Measurements from ENCODE around the gene APEX1. TPM values are rescaled to one million over a fixed set of nuclear protein-coding genes. Genes with fewer than 3 reads are reported as not detected.
A peak's percentile ranks its signal among the peaks of the same experiment; 100 is the strongest.
"Not testable (repeated sequence)": the region's sequence is repeated elsewhere in the genome, so short reads cannot be mapped to it uniquely, and the experiment has no call there.

The APEX1 gene
- total RNA-seq, 1 experiment from 2014 or later, result 49.5 TPM

DNA sequence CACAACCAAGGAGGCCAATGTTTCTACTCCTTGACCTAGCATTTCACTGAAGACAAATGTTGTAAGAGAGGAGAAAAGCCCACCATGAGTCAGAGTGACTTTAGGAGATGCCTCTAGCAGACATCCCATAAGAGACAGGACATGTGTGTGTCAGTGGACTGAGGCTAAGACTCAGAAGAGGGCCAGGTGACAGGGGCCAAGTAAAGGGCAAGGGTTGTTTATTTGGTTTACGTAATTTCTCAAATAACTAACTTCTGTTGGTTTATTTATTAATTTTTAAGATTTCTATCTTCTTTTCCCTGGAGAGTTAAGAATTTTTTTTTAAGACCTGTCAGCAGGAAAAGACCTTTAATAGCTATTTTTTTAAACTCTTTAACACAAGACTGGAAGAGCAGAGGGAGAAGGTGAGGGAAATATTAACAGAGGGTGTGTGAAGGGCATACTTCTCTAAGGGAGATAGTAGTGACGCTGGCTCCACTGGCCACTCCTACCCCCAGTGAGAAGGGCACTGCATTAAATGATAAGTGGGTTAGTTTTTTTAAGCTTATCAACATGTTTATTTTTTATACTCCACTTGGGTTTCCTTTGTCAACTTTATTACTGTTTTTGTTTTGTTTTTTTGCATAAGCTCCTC lies 17.6 kb downstream of the APEX1 start:
- no peak for DNase-seq (ENCODE audit: low read depth)

DNA sequence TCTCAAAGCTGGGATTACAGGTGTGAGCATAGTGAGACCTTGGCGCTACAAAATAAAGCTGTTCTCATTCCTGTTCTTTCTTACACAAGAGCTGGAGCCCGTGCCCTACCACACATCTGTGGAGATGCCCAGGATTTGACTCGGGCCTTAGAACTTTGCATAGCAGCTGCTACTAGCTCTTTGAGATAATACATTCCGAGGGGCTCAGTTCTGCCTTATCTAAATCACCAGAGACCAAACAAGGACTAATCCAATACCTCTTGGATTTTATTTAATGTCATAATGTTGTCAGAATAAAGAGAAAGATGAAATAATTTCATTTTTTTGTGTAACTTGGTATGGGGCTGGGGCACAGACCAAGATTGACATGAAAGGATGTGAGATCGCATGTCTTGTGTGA lies 21.8 kb downstream of the APEX1 start:
- DNase-seq (ENCODE audit: low read depth), result no peak

DNA sequence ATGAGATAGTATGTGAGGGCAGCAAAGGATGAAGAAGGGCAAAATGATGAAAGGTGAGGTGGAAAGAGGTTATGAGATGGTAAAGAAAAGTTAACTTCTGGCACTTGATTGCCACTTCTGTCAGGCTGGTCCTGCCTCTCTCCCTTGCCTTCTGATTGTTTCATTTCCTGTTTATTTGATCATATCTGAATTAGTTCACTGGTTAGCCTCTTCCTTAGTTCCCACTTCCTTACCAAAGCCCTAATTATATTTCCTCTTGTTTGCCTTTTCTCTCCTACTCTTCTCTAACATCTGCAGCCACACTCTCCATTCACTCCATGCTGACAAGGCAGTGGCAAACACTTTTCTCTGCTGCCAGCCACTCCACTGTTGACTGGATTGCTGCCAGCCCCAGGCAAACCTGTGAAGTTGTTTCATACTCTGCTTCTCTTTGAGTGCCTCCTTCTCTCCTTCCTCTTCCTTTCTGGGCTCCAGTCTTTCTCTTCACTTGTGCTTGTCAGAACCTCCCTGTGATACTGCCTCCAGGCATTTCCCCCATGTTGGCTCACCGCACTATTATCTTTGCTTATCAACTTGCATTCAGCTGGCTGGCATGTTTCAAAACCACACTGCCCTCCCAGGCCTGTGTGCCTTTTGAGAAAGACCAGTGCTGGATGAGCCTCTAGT lies 22.3 kb downstream of the APEX1 start:
- peak; percentile 91 for DNase-seq (ENCODE audit: low read depth)

DNA sequence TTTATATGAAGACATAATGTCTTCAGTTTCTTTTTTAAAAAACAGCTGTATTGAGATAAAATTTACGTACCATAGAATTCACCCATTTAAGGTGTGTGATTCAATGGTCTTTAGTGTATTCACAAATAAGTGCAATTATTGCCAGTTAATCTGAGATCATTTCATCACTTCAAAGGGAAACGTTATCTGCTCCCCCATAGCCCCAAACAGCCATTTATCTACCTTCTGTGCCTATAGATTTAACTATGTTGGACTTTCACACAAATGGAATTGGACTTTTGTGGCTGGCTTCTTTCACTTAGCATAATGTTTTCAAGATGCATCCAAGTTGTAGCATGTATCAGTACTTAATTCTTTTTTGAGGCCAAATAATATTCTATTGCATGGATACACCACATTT lies 23.9 kb downstream of the APEX1 start:
- DNase-seq (ENCODE audit: low read depth), result no peak

DNA sequence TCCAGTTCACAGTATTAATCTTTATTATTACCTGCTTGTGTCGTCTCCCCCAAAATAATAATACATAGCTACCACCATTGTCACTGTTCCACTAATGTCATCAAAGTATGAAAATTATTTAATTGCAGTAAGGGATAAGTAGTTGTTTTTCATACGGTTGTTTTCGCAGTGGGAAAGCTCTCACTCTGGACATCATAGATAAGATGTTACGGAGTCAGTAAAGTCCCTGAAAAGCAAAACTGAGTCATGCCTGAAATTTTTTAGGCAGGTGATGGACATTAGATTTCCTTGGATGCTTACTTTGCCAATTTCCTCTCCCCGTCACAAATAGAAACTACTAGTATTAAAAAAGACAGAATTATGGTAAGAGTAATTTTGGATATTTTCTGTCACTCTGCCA lies 27.4 kb downstream of the APEX1 start:
- no peak for DNase-seq (ENCODE audit: low read depth)

DNA sequence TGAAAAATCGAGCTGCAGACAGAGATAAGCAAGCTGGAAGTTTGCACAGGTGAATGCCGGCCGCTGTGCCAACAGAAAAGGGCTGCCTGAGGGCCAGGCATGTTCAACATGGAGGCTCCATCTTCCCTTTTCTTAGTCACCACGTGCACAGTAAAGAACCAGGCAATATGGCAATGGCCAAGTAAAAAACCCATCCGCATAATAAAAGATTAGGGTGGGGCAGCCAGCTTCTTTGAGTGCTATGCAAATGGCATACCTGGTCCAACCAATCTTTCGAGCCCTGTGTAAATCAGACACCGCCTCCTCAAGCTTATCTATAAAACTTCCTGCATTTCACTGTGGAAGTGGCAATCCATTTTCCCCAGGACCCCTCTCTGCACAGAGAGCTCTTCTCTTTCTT lies 30.9 kb downstream of the APEX1 start:
- DNase-seq (ENCODE audit: low read depth), result no peak

DNA sequence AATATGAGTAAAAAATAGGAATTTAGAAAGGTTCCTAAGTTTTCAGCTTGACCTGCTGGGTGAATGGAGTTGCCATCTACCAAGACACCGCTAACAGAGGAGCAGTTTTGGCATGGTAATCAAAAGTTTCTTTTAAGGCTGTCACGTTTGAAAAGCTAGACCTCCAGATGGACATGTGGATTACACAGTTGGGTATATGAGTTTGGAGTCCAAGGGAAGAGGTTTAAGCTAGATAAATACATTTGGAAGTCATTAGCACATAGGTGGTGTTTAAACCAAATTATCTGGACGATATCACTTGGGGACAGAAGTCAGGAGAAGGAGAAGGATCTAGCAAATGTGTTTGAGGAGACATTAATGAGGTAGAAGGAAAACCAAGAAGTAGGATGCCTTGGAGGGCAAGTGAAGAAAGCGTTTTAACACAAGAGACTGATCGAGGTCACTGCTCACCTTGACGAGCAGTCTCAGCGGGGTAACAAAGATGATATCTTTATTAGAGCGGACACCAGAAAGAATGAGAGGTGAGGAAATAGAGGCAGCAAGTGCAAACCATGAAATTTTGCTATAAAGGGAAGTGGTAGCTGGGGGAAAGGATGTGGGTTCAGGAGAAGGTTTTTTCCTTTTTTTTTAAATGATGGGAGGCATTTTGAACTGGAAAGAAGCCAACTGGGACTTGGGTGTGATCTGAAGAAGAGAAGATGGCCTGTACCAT lies 31.8 kb downstream of the APEX1 start:
- no peak for DNase-seq (ENCODE audit: low read depth)

DNA sequence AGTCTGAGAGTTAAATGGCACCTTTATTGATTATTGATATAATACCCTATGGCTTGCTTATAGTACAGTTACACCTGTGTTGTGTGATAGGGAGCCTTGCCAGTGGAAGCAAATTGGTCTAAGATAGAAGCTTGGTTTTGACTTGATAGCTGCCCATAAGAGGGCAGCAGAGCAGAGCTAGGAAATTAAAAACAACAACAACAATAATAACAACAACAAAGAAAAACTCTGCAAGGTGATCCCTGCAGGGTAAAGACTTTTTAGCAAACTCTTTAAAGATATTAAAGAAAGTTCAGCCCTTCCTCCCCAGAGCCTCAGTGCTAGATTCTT lies 32.3 kb downstream of the APEX1 start:
- no peak for DNase-seq (ENCODE audit: low read depth)

DNA sequence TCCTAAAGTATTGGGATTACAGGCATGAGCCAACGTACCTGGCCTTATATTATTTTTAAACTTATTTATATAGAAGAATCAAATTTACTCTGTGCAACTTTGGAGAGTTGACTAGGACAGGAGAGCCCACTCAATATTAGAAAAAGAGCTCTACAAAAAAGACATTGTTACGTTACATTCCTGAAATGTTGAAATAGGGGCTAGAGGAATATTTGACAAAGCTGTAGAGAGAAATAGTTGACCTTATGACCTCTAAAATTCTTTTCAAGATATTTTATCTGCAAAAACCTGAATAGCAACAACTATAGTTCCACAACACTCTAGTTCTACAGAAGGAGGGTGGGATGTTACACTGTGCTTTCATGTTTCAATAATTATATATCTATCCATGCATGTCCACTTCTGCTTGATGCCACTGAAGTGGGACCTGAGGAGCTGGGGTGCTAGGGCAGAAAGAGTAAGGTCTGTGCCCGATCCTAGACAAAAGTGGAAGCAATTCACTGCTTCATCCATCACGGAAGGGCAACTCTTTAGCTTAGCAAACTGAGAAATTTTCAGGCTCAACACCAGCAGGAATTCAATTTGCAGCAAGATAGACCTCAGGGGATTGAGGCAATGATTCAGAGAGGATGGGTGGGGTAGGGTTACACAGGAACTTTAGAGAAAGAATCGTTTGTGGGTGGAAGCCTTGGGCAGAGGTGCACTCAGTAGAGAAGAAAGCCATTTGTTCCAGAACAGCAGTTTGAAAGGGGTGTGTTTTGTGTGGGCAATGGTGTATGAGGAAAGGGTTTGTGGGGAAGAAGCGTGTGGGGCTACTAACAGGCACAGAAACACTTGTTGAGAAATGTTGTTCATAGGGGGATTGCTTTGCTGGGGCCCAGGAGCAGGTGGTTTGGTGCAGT lies 34.3 kb downstream of the APEX1 start:
- DNase-seq (ENCODE audit: low read depth), result peak; percentile 16

DNA sequence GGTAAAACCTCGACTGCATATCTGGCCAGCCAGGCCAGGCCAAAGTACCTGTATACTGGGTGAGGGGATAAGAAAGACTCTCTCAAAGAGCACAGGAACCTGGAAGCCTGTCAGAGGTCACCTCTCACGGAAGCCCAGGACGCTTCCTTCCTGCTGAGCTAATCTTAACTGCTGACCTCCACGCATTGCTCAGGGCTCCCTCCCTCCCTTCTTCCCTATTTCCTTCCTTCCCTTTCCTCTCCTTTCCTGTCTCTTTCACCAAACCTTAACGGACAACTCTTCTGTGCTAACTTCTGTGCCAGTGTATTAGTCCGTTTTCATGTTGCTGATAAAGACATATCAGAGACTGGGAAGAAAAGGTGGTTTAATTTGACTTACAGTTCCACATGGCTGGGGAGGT lies 35.5 kb downstream of the APEX1 start:
- DNase-seq (ENCODE audit: low read depth), result no peak

DNA sequence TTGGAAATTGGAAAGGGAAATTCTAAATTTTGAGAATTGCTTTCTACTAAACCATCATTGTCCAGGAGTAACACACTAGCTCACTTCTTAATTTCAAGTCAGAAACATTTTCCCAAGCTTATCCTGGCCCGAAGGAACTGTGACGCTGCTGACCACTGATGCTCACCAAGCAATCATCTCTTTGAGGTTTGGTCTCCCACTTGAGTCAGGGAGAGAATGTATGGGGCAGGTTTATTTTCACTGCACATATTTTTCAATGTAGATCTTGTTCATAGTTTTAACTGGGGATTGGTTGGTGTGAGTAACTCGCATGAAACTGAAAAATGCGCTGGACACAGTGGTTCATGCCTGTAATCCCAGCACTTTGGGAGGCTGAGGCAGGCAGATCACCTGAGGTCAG lies 37.5 kb downstream of the APEX1 start:
- DNase-seq (ENCODE audit: low read depth), result no peak

DNA sequence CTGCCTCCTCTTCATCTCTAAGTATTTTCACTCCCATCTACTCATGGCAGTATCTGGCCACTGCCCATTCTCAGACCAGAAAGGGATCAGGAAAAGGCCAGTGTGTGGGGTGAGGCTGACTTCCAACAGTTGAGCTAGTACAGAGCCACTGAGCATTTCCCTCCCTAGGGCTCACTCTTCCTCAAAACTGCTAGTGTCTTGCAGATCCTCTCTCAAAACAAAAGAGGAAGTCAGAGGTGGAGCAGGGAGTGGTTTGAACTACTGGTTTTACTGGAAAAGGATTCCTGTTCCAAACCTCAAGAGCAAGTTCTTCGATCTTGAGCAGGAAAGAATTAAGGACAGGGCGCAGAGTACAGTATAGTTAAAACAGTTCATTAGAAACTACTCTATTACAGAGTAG lies 38.6 kb downstream of the APEX1 start:
- no peak for DNase-seq (ENCODE audit: low read depth)

DNA sequence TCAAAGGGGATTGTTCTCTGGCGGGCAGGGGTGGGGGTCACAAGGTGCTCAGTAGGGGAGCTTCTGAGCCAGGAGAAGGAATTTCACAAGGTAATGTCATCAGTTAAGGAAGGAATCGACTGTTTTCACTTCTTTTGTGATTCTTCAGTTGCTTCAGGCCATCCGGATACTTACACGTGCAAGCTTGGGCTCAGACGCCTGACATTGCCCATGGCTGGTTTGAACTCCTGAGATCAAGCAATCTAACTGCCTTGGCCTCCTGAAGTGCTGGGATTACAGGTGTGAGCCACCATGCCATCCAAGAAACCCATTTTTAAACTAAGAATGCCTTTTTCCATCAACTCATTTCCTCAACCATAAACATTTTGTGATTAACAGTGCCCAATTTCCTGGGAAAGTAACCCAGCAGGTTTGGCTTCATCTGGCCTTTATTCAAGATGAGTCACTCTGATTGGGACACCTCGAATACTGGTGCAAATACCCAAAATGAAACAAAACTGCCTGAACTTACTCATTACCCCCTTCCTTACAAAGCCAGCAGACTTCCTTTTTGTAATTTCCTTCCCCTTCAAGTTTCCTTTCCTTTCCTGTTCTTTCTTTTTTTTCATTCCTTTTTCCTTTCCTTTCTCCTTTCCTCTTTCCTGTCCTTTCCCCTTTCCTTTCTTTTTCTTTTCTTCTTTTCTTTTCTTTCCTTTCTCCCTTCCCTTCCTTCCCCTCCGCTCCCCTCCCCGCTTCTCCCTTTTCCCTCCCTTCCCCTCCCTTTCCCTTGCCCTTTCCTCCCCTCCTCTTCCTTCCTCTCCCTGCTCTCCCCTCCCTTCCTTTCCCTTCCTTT lies 40.1 kb downstream of the APEX1 start:
- peak; percentile 54 for DNase-seq (ENCODE audit: low read depth)

DNA sequence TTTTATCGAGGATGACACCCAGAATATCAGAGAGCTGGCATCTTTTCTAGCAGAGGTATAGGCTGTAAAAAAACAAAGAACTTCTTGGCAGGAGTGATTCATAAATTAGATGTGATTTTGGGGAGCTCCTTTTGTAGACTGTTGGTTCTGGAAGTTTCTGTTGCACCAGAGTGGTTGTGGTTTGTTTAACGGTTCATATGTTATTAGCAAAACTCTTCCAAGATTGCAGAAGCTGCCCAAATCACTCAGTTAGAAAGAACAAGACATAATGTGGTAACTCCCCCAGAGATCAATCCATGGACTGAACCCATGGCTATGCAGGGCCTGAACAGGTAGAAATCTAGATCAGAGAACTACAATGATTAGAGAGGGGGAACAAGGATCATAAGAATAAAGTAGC lies 43.6 kb downstream of the APEX1 start:
- no peak for DNase-seq (ENCODE audit: low read depth)

DNA sequence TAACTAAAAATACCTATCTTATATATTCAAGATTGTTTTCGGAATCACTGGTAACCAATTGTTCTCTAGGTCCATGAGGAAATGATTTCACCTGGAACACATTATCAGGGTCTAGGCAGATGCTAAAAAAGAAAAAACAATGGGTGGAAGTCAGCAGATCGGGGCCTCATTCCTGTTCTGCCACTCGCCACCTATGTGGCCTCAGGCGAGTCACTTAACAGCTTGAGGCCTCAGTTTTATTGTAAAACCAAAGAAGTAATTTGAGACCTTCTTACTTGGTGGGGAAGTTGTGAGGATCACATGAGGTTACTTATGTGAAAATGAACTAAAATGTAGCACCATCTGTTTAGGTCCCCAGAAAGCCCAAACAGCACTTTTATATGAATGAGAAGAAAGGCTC lies 44.1 kb downstream of the APEX1 start:
- no peak for DNase-seq (ENCODE audit: low read depth)

DNA sequence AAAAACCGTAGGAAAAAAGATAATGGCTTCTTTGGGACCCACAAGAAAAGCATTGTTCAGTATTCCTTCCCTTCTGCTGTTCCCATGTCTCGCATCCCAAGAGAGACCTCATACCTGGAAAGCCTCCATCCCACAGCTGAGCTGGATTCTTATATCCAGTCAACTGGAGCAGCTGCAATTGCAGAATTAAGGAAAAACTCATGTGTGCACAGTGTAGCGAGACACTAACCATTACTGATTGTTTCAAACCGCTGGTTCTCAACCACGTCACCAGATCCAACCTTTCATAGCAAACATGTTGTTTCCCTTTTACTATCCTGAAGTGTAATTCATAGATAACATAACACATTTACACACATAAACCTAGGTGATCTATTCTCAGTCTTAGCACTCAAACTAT lies 44.9 kb downstream of the APEX1 start:
- DNase-seq (ENCODE audit: low read depth), result no peak

DNA sequence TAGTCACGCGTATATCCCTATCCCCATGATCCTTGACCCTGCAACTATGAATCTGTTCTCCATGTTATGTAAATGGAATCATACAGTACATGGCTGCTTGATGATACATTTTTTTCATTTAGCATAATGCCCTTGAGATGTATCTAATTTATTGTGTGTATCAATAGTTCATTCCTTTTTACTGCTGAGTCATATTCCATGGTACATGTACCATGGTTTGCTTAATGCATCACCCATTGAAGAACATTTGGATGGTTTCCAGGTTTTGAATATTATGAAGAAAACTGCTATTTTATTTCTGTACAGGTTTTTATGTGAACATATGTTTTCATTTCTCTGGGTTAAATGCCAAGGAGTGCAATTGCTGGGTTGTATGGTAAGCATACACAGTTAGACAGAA lies 46.3 kb downstream of the APEX1 start:
- DNase-seq (ENCODE audit: low read depth), result no peak

DNA sequence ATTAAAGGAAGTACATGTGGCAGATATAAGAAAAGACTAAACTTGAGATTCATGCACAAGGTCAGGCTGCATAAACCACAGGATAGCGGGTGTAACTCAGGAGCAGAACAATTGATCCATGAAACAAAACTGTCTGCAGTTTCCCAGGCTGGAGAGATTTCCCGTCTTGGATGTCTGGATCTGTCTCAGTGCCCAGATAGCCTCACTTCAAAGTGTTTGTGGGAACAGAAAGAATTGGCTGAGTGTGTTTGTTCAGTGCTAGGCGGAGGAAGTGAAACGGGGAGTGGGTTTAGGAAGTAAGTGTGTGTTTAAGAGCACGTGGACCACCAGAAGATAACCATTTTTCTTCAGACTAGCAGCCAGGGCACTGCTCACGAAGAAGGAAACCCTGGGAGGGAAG lies 48.9 kb downstream of the APEX1 start:
- no peak for DNase-seq (ENCODE audit: low read depth)

DNA sequence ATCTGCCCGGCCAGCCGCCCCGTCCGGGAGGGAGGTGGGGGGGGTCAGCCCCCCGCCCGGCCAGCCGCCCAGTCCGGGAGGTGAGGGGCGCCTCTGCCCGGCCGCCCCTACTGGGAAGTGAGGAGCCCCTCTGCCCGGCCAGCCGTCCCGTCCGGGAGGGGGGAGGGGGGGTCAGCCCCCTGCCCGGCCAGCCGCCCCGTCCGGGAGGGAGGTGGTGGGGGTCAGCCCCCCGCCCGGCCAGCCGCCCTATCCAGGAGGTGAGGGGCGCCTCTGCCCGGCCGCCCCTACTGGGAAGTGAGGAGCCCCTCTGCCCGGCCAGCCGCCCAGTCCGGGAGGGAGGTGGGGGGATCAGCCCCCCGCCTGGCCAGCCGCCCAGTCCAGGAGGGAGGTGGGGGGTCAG lies 51.2 kb downstream of the APEX1 start:
- not testable (repeated sequence) for DNase-seq (ENCODE audit: low read depth)

DNA sequence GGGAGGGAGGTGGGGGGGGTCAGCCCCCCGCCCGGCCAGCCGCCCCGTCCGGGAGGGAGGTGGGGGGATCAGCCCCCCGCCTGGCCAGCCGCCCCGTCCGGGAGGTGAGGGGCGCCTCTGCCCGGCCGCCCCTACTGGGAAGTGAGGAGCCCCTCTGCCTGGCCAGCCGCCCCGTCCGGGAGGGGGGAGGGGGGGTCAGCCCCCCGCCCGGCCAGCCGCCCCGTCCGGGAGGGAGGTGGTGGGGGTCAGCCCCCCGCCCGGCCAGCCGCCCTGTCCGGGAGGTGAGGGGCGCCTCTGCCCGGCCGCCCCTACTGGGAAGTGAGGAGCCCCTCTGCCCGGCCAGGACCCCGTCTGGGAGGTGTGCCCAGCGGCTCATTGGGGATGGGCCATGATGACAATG lies 51.7 kb downstream of the APEX1 start:
- DNase-seq (ENCODE audit: low read depth), result not testable (repeated sequence)

Measured in RPMI7951 (cell line).